NCI-H526 treated with DMSO at 0.1 percent for 48 hours (cell line): Measurements from ENCODE around the gene NDUFV1.
"Not testable (repeated sequence)": the region's sequence is repeated elsewhere in the genome, so short reads cannot be mapped to it uniquely, and the experiment has no call there.

Experiments
- DNase-seq: peaks from one replicate; lab custom pipeline; 2025; lab: John Stamatoyannopoulos, UW

The NDUFV1 gene

DNA sequence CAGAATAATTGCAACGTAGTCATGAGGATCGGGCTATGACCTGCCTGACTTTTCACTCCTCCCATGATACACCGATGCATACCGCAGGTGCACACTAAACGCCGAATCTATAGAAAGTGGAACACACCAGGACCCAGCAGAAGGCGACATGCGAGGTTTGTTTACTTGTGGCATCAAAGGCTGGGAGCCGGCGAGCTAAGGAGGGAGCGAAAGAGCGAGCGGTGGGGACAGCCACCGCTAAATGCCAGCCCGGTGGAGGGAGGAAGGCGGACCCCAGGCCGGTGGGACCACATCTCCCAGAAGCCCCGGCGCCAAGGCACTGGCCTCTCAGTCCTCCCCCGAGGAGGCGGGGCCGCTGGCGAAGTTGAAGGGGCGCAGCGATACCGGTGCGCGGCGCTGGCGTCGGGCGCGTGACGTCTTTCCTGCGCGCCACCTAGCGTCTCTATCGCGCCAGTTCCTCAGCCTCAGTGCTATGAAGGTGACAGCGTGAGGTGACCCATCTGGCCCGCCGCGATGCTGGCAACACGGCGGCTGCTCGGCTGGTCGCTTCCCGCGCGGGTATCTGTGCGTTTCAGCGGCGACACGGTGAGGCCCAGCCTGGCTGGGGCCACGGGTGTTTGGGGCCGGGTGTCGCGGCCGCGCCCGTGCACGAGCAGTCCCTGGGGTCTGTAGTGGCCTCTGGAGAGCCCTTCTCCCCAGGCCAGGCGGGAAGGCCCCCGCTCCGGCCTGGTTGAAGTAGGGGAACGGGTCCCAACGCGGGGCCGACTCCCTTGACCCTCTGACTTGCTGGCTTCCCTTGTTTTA lies at the start of gene NDUFV1:
Gene NDUFV1, plus strand, starts transcription at position 445 of the 804 bp plus-strand sequence. Its CDS starts 69 bp downstream, at position 514.
- DNase-seq = peak; percentile 88

DNA sequence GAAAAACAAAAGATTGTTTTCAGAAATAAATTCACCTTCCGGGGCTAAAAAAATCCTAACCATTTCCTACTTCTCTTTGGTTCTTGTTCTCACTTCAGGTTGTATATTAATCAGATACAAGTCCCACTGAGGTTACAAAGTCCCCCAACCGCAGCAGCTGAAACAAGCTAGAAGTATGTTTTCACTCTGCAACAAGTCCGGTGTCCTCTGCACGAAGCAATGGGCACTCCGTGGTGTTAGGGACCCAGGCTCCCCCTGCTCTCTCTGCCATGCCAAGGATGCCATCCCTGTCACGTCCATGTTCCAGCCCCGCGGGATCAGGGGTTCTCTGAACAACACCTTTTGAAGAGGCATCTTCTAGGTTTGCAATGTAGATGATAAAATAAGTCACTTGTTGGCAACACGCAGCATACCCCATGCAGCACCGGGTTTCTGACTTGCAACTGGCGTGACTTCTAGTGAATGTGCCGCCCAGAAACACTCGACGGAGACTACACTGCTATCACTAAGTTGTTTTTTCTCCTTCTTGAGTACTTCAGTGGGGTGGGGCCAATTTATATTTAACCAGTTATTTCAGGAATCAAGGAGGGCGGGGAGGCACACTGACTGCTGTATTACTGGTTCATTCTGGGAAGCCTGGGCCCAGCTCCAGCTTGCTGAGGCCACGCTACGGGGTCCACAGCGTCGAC lies 48.5 kb upstream of the NDUFV1 start:
- DNase-seq = no peak

- DNase-seq = peak; percentile 94
These were observed 44.6 kb upstream of the NDUFV1 start for GRCh38 chr11:67561971-67562619.

DNA sequence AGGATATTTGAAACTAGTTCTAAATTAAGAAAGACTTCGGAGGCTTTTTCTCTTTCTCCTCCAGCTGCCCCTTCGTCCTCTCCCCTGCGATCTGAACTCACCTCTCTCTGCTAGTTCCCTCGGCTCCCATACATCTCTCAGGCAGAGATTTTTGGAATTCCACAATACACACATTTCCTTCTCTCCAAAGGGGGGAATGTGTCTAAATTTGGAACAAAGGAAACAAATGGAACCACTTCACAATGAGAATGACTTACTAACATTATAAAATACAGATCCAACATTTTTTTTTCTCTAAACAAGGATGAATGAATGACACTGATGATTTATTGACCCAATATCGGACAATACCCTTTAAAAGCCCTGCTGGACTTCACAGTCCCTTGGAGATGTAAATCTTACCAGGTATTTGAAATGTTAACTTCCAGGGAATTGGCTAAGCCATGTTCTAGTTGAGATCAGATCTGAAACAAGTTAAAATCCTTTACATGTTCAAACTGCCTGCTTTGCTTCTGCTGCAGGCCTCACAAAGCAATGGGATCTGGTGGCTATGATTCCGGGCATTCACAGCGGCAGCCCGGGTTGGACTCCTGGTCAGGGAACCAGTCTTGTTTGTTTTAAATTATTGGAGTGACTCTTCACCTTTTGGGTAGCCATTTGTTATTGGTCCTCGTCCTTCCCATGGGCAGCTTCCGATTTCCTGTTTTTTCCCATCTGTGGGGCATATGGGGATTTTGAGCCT lies 43.6 kb upstream of the NDUFV1 start:
- DNase-seq = no peak

- DNase-seq = not testable (repeated sequence)
These were observed 43.0 kb upstream of the NDUFV1 start for GRCh38 chr11:67563705-67564114.

DNA sequence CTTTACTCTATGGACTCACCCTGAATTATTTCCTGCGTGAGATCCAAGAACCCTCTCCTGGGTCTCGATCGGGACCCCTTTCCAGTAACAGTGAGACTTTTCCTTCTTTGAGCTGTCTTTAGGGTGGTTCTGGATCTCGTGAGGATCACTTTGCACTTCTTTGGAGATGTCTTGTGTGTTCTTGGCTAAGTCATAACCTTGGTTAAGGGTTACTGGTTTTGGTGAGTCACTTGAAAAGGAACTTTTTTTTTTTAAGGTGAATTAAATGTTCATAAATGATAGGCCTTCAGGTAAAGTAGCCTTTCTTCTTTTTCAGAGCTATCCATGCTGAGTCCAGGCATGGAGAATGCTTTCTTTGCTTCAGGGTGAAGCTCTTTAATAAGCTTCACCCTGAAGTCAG lies 42.5 kb upstream of the NDUFV1 start:
- DNase-seq = no peak

DNA sequence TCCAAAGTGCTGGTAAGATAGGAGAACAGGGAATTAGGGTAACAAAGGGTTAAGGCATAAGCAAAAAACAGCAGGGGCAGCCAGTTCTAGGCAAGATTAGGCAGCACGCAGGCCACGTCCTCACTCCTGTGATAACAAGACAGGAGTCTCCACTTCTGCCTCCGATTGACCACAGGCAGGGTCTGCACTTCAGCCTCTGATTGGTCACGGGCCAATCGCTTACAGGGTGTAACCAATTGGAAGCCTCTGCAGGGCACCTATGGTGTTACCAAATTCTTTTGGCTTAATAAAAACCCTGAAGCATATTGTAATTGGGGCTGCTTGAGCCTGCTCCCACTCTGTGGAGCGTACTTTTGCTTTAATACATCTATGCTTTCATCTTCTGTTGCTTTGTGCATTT lies 35.3 kb upstream of the NDUFV1 start:
- no peak for DNase-seq

DNA sequence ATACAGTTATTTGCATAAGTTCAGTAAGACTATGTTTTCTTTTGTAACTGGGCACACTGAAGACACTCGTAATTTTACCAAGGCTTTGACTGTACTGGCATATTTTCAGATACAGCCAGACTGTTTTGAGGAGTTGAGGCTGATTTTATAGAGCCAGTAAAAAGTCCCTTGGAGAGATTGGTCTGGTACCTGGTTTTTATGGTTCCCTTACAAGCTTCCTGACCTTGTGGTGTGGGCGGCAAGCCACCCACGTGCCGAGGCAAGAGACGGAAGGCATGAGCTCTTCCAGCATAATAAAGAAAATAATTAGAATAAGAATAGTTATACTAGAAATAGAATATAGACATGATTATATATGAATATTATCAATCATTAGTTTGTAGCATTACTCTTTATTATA lies 34.4 kb upstream of the NDUFV1 start:
- DNase-seq = no peak

DNA sequence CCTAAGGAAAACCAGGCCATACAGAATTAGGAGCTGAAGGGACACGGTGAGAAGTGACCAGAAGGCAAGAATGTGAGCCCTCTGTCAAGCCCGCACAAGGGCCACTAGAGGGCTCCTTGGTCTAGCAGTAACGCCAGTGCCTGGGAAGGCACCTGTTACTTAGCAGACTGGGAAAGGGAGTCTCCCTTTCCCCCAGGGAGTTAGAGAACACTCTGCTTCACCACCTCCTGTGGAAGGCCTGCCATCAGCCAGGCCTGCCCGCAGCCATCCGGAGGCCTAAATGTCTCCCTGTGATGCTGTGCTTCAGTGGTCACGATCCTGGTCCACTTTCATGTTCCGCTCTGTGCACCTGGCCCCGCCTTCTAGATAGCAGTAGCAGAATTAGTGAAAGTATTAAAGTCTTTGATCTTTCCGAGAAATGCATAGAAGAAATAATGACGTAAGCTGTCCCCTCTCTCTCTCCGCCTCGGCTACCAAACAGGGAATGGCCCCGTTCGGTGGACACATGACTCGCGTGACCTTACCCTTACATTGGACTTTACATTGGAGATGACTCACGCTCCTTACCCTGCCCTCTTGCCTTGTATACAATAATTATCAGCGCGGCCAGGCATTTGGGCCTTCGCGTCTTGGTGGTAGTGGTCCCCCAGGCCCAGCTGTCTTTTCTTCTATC lies 33.9 kb upstream of the NDUFV1 start:
- DNase-seq = peak; percentile 80

DNA sequence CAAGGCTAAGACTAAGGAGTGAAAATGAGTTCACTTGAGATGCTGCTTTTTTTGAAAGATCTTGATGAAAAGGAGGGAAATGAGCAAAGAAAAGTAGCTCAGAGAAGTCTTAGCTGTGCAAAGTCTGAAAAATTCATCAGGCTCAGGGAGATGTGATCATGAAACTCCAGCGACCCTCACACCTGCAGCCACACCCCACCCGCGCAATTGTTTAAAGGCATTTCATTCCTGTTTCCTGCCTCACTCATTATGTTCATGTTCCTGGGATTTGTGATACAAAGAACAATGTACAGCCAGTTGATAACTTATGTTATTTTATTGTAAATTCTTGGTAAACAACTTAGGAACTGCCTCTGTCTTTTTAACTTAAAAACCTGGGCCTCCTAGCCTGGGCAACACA lies 31.8 kb upstream of the NDUFV1 start:
- no peak for DNase-seq

DNA sequence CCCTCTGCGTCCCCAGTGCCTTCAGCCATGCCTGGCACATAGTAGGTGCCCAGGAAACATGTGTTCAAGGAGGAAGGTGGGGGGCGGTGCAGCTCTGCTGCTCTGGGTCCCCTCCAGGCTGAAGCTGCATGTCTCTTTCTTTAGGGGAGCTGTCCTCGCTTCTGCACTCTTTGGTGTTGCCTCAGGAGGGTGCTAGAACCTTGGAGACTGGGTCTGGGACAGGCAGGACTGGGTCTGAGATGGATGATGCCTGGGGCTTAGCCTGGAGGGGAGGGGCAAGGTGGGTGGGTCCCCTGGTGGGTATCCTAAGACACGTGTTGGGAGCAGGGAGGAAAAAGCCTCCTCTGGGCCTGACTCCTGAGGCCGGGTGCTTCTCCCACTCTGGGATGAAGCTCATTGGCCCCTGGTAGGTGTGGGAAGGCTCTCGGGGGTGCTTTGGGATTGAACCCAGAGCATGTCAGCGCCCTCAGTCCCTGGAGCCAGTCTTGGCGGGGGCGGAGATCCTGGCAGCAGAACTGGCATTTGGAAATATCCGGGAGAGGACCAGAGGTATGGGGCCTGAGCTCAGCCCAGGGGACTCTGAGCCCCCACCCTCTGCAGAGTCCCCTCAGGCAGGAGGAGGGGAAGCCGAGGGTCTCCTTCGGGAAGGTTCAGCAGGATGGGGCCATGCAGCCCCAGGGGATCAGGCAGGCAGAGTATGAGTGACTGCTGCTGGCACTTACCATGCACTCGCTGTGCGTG lies 29.8 kb upstream of the NDUFV1 start:
- DNase-seq = no peak

DNA sequence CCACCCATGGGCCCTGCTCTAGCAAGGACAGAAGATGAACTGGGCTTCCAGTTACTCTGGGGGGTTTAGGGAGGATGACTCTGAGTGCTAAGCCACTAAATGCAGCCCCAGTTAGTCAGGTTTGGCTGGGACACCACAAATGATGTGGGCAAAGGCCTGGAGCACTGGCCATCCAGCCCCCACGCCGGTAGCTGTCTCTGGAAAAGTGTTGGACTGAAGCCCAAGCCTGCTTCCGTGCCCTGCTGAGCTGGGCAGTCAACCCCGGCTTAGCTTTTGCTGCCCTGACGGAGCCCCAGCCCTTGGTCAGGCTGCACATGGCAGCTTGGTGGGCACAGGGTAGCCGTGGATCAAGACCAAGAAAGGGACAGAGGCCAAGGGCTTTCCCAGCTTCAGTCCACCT lies 28.8 kb upstream of the NDUFV1 start:
- no peak for DNase-seq

- peak; percentile 66 for DNase-seq
These were observed 25.3 kb upstream of the NDUFV1 start for GRCh38 chr11:67581469-67581868.

DNA sequence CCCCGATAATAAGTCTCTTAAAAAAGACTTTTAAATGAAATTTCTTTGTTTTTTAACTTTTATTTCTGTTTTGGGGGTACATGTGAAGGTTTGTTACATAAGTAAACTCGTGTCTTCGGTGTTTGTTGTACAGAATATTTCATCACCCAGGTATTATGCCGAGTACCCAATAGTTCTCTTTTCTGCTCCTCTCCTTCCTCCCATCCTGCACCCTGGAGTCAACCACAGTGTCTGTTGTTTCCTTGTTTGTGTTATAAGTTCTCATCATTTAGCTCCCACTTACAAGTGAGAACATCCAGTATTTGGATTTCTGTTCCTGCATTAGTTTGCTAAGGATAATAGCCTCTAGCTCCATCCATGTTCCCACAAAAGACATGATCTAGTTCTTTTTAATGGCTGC lies 24.7 kb upstream of the NDUFV1 start:
- no peak for DNase-seq

- peak; percentile 86 for DNase-seq
These were observed 23.2 kb upstream of the NDUFV1 start, which contains the start of gene GSTP1 for GRCh38 chr11:67583247-67584204. TSS of gene GSTP1 (plus strand) at chr11:67583812. CDS start at chr11:67583844, 32 bp downstream.

GRCh38 chr11:67584205-67584880 lies 22.4 kb upstream of the NDUFV1 start:
- peak; percentile 53 for DNase-seq

DNA sequence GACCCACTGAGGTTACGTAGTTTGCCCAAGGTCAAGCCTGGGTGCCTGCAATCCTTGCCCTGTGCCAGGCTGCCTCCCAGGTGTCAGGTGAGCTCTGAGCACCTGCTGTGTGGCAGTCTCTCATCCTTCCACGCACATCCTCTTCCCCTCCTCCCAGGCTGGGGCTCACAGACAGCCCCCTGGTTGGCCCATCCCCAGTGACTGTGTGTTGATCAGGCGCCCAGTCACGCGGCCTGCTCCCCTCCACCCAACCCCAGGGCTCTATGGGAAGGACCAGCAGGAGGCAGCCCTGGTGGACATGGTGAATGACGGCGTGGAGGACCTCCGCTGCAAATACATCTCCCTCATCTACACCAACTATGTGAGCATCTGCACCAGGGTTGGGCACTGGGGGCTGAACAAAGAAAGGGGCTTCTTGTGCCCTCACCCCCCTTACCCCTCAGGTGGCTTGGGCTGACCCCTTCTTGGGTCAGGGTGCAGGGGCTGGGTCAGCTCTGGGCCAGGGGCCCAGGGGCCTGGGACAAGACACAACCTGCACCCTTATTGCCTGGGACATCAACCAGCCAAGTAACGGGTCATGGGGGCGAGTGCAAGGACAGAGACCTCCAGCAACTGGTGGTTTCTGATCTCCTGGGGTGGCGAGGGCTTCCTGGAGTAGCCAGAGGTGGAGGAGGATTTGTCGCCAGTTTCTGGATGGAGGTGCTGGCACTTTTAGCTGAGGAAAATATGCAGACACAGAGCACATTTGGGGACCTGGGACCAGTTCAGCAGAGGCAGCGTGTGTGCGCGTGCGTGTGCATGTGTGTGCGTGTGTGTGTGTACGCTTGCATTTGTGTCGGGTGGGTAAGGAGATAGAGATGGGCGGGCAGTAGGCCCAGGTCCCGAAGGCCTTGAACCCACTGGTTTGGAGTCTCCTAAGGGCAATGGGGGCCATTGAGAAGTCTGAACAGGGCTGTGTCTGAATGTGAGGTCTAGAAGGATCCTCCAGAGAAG lies 21.6 kb upstream of the NDUFV1 start:
- DNase-seq = no peak

DNA sequence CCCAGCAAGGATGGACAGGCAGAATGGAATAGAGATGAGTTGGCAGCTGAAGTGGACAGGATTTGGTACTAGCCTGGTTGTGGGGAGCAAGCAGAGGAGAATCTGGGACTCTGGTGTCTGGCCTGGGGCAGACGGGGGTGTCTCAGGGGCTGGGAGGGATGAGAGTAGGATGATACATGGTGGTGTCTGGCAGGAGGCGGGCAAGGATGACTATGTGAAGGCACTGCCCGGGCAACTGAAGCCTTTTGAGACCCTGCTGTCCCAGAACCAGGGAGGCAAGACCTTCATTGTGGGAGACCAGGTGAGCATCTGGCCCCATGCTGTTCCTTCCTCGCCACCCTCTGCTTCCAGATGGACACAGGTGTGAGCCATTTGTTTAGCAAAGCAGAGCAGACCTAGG lies 20.8 kb upstream of the NDUFV1 start:
- DNase-seq = no peak
